ENCODE data around the gene SND1. TPM values are rescaled to one million over a fixed set of nuclear protein-coding genes. Genes with fewer than 3 reads are reported as not detected.

The SND1 gene
- polyA plus RNA-seq, 1 donor, result 144 TPM

DNA sequence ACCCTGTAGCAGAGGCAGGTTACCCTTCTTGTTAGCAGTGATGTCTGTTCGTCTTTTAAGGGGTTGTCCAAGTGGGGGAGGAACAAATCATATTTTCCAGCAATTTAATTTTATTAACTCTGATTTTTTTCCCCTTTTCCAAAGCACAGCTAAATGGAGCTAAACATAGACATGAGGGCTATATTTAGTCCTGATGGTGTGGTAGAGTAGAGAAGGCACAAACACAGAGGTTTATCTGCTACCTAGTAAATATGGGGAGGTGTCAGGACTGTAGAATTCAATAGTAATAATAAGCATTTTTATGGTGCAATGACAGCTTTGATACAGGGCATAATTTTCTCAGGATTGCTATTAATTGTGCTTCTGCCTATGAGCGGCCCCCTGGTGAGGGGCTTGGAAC, 356.8 kb downstream of the SND1 start:
- H3K27ac ChIP-seq (ENCODE audit: low read length), result no peak overlapping the region
- WGBS (ENCODE audit: insufficient coverage, low lambda C conversion rate), result no CpG with 5 or more reads among the region's 2 CpGs

DNA sequence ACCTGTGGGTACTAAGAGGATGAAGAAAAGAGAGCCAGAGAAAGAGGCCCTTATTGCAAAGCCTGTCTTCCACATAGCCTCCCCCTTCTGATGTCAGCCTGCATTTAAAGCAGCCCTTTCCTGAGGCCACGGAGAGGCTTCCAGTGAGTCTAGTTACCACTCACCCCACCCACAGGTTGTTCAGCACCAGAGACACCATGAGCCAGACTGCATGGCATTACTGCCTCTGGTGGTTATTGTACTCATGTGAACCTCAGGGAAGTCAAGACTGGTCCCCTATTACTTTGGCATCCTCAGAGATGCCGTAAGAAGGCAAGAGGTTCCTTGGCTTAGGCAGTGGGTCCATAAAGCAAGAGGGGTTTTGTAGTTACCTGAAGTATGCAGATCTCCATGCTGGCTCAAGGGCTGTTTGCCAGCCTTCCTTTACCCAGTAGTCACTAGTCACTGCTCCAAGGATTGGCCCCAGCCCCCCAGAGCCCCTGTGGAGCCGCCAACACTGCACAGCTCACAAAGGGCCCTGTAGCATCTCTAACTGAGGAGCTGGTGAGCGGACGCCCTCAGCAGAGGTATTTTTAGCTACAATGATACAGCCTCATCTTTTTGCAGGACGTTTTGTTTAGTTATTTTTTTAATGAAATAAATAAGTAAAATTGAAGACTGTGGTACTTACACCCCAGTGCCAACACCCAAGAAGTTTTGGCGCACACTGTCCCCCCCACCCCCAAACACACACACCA, 358.6 kb downstream of the SND1 start:
- WGBS (ENCODE audit: insufficient coverage, low lambda C conversion rate), result no CpG with 5 or more reads among the region's 7 CpGs
- DNase-seq, result no peak

More for the DNA sequence above, 356.8 kb downstream of the SND1 start:
- Histone ChIP-seq H3K36me3 (ENCODE audit: control insufficient read depth, insufficient read depth, low read length) (peaks cover 4% of the 10 kb centered on the region), H3K27me3 (ENCODE audit: control insufficient read depth, insufficient read depth, low read length) (no peaks in the 10 kb centered on the region), H3K9me3 (ENCODE audit: control insufficient read depth, low read depth, low read length) (no peaks in the 10 kb centered on the region), H3K4me3 (ENCODE audit: low read length) (no peak overlapping the region), H3K4me1 (ENCODE audit: control insufficient read depth, insufficient read depth, low read length) (peaks cover 35% of the 10 kb centered on the region)
- no peak for DNase-seq

GRCh38 chr7:128011131-128011661, 359.2 kb downstream of the SND1 start:
- H3K27me3 ChIP-seq (ENCODE audit: control insufficient read depth, insufficient read depth, low read length), result no peaks in the 10 kb centered on the region
- H3K9me3 ChIP-seq (ENCODE audit: control insufficient read depth, low read depth, low read length), result no peaks in the 10 kb centered on the region
- DNase-seq, result peak; percentile 76 to 87
- no CpG with 5 or more reads among the region's 2 CpGs for WGBS (ENCODE audit: insufficient coverage, low lambda C conversion rate)
- peaks cover 14% of the 10 kb centered on the region for H3K4me1 ChIP-seq (ENCODE audit: control insufficient read depth, insufficient read depth, low read length)
- H3K27ac ChIP-seq (ENCODE audit: low read length), result peak overlapping the region; percentile 61
- peaks cover 8% of the 10 kb centered on the region for H3K36me3 ChIP-seq (ENCODE audit: control insufficient read depth, insufficient read depth, low read length)
- H3K4me3 ChIP-seq (ENCODE audit: low read length), result no peak overlapping the region

More for the DNA sequence above, 358.6 kb downstream of the SND1 start:
- peak overlapping the region; percentile 61 for H3K27ac ChIP-seq (ENCODE audit: low read length)
- H3K27me3 ChIP-seq (ENCODE audit: control insufficient read depth, insufficient read depth, low read length), result no peaks in the 10 kb centered on the region
- peaks cover 20% of the 10 kb centered on the region for H3K4me1 ChIP-seq (ENCODE audit: control insufficient read depth, insufficient read depth, low read length)
- H3K36me3 ChIP-seq (ENCODE audit: control insufficient read depth, insufficient read depth, low read length), result peaks cover 8% of the 10 kb centered on the region
- H3K4me3 ChIP-seq (ENCODE audit: low read length), result no peak overlapping the region
- no peaks in the 10 kb centered on the region for H3K9me3 ChIP-seq (ENCODE audit: control insufficient read depth, low read depth, low read length)

GRCh38 chr7:128014811-128015210, 362.8 kb downstream of the SND1 start:
- H3K27me3 ChIP-seq (ENCODE audit: control insufficient read depth, insufficient read depth, low read length), result no peaks in the 10 kb centered on the region
- H3K36me3 ChIP-seq (ENCODE audit: control insufficient read depth, insufficient read depth, low read length), result peaks cover 18% of the 10 kb centered on the region
- no peaks in the 10 kb centered on the region for H3K9me3 ChIP-seq (ENCODE audit: control insufficient read depth, low read depth, low read length)
- peaks cover 11% of the 10 kb centered on the region for H3K4me1 ChIP-seq (ENCODE audit: control insufficient read depth, insufficient read depth, low read length)
- WGBS (ENCODE audit: insufficient coverage, low lambda C conversion rate), result no CpG with 5 or more reads among the region's 4 CpGs
- H3K27ac ChIP-seq (ENCODE audit: low read length), result no peak overlapping the region
- H3K4me3 ChIP-seq (ENCODE audit: low read length), result no peak overlapping the region
- no peak for DNase-seq

- Histone ChIP-seq H3K4me1 (ENCODE audit: control insufficient read depth, insufficient read depth, low read length) (no peaks in the 10 kb centered on the region), H3K4me3 (ENCODE audit: low read length) (no peak overlapping the region), H3K9me3 (ENCODE audit: control insufficient read depth, low read depth, low read length) (no peaks in the 10 kb centered on the region), H3K27ac (ENCODE audit: low read length) (no peak overlapping the region), H3K36me3 (ENCODE audit: control insufficient read depth, insufficient read depth, low read length) (peaks cover 23% of the 10 kb centered on the region), H3K27me3 (ENCODE audit: control insufficient read depth, insufficient read depth, low read length) (no peaks in the 10 kb centered on the region)
- no CpG with 5 or more reads among the region's 6 CpGs for WGBS (ENCODE audit: insufficient coverage, low lambda C conversion rate)
- no peak for DNase-seq
These were observed 365.5 kb downstream of the SND1 start for GRCh38 chr7:128017460-128017859.

GRCh38 chr7:128017862-128018845, 366.2 kb downstream of the SND1 start:
- H3K4me3 ChIP-seq (ENCODE audit: low read length), result no peak overlapping the region
- WGBS (ENCODE audit: insufficient coverage, low lambda C conversion rate), result no CpG with 5 or more reads among the region's 8 CpGs
- no peaks in the 10 kb centered on the region for H3K4me1 ChIP-seq (ENCODE audit: control insufficient read depth, insufficient read depth, low read length)
- H3K9me3 ChIP-seq (ENCODE audit: control insufficient read depth, low read depth, low read length), result no peaks in the 10 kb centered on the region
- H3K27me3 ChIP-seq (ENCODE audit: control insufficient read depth, insufficient read depth, low read length), result no peaks in the 10 kb centered on the region
- DNase-seq, result no peak
- H3K27ac ChIP-seq (ENCODE audit: low read length), result no peak overlapping the region
- peaks cover 19% of the 10 kb centered on the region for H3K36me3 ChIP-seq (ENCODE audit: control insufficient read depth, insufficient read depth, low read length)

DNA sequence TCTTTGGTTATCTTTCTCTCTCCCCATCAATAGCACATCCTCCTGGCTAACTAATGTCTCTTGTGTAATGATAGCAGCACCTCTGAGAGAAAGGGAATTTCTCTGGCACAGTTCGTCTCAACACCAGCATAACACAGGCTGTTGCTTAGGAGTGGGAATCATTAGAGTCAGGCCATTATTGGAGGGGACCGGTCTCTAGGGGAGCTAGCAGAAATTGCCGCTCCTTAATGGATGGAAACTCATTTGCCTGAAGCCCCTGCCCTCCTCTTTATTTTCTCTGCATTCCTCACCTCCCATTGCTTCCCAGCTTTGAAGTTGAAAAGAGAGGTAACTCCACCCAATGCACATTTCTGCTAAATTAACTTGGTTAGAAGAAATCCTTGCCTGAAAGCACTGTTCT, 367.3 kb downstream of the SND1 start:
- H3K36me3 ChIP-seq (ENCODE audit: control insufficient read depth, insufficient read depth, low read length), result peaks cover 16% of the 10 kb centered on the region
- no peak for DNase-seq
- no peak overlapping the region for H3K27ac ChIP-seq (ENCODE audit: low read length)
- no peak overlapping the region for H3K4me3 ChIP-seq (ENCODE audit: low read length)
- no peaks in the 10 kb centered on the region for H3K27me3 ChIP-seq (ENCODE audit: control insufficient read depth, insufficient read depth, low read length)
- H3K9me3 ChIP-seq (ENCODE audit: control insufficient read depth, low read depth, low read length), result no peaks in the 10 kb centered on the region
- no CpG with 5 or more reads among the region's 3 CpGs for WGBS (ENCODE audit: insufficient coverage, low lambda C conversion rate)
- H3K4me1 ChIP-seq (ENCODE audit: control insufficient read depth, insufficient read depth, low read length), result no peaks in the 10 kb centered on the region

DNA sequence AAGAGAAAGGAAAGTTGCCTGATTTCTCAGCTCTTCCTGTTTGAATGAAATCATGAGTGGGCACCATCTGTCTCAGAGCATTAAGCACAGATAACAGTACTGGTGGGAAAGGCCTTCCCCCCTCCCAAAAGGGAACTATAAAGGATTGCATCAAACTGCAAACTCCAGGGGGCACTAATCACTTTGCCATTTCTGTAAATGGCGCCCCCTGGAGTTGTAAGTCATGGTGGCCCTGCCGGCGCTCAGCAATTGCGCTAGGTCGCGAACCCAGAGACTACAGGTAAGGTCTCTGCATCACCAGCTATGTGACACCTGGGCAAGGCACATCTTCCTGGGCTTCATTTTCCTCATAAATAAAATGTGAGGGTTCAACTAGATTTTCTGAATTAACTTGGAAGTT, 368.2 kb downstream of the SND1 start:
- DNase-seq, result no peak
- Histone ChIP-seq H3K27ac (ENCODE audit: low read length) (no peak overlapping the region), H3K4me1 (ENCODE audit: control insufficient read depth, insufficient read depth, low read length) (no peaks in the 10 kb centered on the region), H3K36me3 (ENCODE audit: control insufficient read depth, insufficient read depth, low read length) (peaks cover 15% of the 10 kb centered on the region), H3K4me3 (ENCODE audit: low read length) (no peak overlapping the region), H3K9me3 (ENCODE audit: control insufficient read depth, low read depth, low read length) (no peaks in the 10 kb centered on the region), H3K27me3 (ENCODE audit: control insufficient read depth, insufficient read depth, low read length) (no peaks in the 10 kb centered on the region)
- whole genome bisulfite sequencing (ENCODE audit: insufficient coverage, low lambda C conversion rate), result no CpG with 5 or more reads among the region's 6 CpGs

GRCh38 chr7:128021366-128021765, 369.4 kb downstream of the SND1 start:
- Histone ChIP-seq H3K36me3 (ENCODE audit: control insufficient read depth, insufficient read depth, low read length) (peaks cover 15% of the 10 kb centered on the region), H3K27ac (ENCODE audit: low read length) (no peak overlapping the region), H3K4me1 (ENCODE audit: control insufficient read depth, insufficient read depth, low read length) (no peaks in the 10 kb centered on the region), H3K27me3 (ENCODE audit: control insufficient read depth, insufficient read depth, low read length) (no peaks in the 10 kb centered on the region), H3K9me3 (ENCODE audit: control insufficient read depth, low read depth, low read length) (no peaks in the 10 kb centered on the region), H3K4me3 (ENCODE audit: low read length) (no peak overlapping the region)
- WGBS (ENCODE audit: insufficient coverage, low lambda C conversion rate), result no CpG with 5 or more reads among the region's 2 CpGs
- DNase-seq, result no peak

Measured in large intestine (tissue), 3 donors.